GM12872 (cell line): Measurements from ENCODE around the gene PIAS4.

ENCODE experiments used
- TF ChIP-seq, protein P1 (sequence below): IDR thresholded peaks from 3 replicates; pipeline ENCODE4 v1.5.1; 2011; ENCODE audit warnings: low read depth, mild to moderate bottlenecking, low read length, moderate library complexity; ENCODE audit not compliant: insufficient read depth

Gene PIAS4

DNA sequence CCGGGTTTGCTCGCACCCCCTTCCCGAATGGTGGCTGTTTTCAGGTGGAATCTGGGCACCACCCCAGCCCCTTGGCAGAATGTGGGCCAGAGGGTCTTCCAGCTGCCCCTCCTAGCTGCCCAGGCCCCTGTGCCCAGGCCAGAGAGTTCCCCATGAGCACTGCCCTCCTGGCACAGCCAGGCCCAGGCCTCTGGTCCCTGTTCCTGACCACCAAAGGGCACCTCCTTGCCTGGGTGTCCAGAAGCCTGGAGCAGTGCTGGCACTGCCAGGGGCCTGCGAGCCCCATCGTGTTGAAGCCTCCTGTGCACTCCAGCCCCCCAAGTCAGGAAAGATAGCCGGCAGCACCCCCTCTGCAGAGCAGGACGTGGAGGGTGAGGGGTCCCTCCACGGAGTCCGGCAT is 23.4 kb downstream of the PIAS4 start:
- TF ChIP-seq, protein P1, sequence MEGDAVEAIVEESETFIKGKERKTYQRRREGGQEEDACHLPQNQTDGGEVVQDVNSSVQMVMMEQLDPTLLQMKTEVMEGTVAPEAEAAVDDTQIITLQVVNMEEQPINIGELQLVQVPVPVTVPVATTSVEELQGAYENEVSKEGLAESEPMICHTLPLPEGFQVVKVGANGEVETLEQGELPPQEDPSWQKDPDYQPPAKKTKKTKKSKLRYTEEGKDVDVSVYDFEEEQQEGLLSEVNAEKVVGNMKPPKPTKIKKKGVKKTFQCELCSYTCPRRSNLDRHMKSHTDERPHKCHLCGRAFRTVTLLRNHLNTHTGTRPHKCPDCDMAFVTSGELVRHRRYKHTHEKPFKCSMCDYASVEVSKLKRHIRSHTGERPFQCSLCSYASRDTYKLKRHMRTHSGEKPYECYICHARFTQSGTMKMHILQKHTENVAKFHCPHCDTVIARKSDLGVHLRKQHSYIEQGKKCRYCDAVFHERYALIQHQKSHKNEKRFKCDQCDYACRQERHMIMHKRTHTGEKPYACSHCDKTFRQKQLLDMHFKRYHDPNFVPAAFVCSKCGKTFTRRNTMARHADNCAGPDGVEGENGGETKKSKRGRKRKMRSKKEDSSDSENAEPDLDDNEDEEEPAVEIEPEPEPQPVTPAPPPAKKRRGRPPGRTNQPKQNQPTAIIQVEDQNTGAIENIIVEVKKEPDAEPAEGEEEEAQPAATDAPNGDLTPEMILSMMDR: no peak

DNA sequence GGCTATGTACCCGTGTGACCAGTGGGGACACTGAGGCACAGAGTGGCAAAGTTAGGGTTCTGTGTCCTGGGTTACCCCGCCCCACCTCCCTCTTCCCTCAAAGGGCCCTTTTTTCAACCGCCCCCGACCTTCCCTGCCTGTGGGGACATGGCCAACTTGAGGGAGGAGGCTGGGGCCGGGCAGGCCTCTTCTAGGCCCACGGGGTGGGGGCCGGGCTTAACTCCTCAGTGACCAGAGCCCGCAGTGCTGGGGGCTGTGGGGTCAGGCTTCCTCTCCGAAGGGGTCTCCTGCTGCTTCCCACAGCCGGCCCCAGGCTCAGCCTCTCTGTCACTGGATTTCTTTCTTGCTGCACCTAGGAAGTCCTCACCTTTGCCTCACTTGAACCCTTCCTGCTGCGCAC is 23.9 kb downstream of the PIAS4 start:
- TF ChIP-seq, protein P1: no peak

DNA sequence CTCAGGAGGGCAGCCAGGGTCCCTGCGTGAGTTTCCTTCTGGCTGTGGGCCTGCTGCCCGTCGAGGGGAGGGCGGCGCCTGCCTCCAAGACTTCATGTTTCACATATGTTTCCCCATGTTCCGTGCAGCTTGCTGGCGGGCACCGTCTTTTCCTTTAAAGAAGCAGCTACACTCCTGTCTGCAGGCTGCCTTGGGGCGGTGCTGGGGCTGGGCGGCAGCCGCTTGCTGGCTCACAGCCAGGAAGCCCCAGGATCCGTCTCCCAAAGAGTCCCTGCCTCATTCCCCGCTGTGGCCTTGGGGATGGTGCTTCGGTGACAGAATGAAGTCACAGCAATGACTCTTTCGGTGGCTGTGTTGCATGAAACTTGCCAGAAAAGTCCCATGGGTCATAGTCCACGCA is 24.9 kb downstream of the PIAS4 start:
- TF ChIP-seq, protein P1: no peak

DNA sequence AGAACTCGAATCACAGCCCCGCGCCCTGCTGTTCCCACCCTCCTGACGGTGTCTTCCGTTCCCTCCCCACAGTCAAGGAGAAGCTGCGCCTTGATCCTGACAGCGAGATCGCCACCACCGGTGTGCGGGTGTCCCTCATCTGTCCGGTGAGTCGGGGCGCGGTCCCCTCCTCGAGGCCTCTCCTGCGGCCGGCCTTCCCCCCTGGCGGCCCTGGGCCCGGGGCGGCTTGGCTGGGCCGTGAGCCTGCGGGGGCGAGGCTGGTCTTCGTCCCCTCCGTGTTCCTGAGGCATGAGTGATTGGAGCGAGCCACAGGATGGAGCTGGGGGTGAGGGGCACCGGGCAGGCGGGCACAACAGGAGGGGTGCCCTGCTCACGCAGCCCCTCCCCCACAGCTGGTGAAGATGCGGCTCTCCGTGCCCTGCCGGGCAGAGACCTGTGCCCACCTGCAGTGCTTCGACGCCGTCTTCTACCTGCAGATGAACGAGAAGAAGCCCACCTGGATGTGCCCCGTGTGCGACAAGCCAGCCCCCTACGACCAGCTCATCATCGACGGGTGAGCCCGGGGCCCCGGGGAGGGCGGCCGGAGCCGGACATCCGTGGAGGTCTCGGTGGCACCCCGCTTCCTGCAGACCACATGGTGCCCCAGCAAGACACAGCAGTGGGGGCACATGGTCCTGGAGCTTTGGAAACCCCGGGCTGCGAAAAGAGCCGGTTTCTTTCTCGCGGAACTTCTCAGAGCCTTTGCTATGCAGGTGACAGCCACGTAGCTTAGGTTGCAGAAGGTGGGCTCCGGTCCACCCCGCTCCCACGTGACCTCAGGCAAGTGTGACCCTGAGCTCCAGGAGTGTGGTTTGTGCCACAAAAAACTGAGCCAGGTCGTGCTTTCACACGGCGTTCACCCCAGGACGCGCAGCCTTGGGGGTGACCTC is 25.8 kb downstream of the PIAS4 start:
- TF ChIP-seq, protein P1: no peak

DNA sequence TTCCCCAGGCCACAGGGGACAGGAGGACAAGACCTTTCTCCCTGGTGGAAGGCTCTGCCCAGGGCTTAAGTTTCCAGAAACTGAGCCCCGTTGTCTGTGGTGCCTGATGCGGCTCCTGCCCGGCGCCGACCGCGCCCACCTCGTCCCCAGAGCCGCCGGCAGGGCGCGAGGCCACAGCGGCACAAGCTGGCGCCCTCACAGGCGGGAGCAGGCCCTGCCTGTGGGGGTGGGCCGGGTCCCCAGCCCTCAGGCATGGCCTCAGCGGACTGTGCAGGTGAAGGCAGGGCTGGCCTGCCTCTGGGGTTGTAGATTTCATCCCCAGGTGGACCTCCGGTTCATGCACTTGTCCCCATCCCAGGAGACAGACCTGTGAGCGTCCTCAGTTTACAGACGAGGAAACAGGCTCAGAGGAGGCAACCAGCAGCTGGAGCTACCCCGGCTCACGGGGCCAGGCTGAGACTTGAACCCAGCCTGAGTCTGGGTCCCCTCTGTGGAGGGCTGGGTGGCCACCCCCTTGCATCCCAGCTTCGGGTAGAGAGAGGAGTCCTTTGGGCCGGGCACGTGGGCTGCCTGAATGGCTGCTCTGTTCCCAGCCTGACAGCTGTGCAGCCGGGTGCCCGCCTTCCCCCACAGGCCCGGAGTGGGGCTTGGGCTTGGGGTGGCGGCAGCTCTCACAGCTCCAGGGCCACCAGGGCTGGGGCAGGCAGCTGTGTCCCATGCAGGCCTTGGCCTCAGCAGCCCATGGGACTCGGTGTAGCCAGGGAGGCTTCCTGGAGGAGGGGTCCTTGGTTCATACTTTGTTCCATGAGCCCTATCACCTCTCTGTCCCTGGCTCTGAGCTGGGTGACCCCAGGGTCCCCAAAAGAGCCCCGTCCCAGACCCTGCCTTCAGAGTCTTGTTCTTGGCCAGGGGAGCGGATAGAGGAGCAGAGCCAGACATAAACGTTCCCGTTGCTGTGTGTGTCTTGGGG is 26.8 kb downstream of the PIAS4 start:
- TF ChIP-seq, protein P1: no peak

DNA sequence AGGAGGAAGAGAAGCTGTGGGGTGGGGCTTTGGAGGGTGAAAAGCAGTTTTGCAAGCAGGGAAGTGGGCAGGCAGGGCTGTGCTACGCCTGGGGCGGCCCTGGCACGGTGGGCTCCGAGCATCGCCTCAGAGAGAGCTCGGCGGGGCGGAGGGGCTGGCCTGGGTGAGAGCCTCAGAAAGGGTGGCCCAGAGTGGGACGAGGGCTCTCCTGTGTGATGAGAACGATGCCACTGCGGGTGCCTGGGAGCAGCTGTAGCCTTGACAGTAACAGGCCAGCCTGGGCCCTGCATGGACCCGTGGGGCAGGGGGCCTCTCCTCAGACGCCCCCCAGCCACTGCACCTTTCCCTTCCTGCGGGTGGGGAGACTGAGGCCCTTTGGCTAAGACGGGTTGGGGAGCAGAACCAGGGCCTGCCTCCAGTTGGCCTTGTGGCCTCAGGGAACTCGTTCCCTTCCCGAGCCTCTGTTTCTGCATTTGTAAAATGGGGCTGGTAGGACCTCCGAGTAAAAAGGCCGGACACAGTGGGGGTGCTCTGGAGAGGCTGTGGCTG is 27.6 kb downstream of the PIAS4 start:
- TF ChIP-seq, protein P1: no peak

DNA sequence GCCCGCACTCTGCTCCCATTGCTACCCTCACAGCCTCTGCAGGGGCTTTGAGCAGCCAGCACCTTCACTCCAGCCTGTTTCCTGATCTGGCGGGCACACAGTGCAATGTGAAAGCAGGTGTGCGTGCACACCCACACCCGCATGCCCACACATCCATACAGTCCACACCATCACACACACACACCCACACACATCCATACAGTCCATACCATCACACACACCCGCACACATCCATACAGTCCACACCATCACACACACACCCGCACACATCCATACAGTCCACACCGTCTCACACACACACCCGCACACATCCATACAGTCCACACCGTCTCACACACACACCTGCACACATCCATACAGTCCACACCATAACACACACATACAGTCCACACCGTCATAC is 28.0 kb downstream of the PIAS4 start:
- TF ChIP-seq, protein P1: no peak
